Posterior vena cava (tissue), 2 donors: ENCODE data around the gene IL1RAPL2. TPM values are rescaled to one million over a fixed set of nuclear protein-coding genes. Genes with fewer than 3 reads are reported as not detected.

Source experiments
- DNase-seq: peaks from one replicate; pipeline ENCODE4 v3.0.0-alpha.2; 2020; ENCODE audit warnings: low spot score
- intact Hi-C, 2 donors: fragments of 100-400 bp; cut with DNase I; formaldehyde crosslinking; loops; one replicate each; pipeline versions ENCODE4 v1.14.1 to v1.14.2; 2022 to 2023
- total RNA-seq, 2 donors: library from RNA; stranded (reverse); fragmentation: NEBNext Ultra II Directional; extraction: Animal tissue kit (Norgen Biotek cat#: 25700); gene quantifications; one replicate each; pipeline ENCODE4 v1.2.1, GENCODE V29; 2021
- donor health status: DM: yes; HTN: yes; CAD: no.
- donor health status: DM: yes; HTN: yes; CAD: no.

Gene IL1RAPL2
- total RNA-seq, 2 donors from 2014 or later = 0.10 TPM; not detected in 1

- intact Hi-C loops = no loop called here
- DNase-seq = no peak
These were observed 1135.5 kb downstream of the IL1RAPL2 start for GRCh38 chrX:105701310-105702052.

GRCh38 chrX:105703876-105704275 lies 1137.9 kb downstream of the IL1RAPL2 start:
- intact Hi-C loops = no loop called here
- DNase-seq = no peak

GRCh38 chrX:105706041-105706440 lies 1140.0 kb downstream of the IL1RAPL2 start:
- no peak for DNase-seq
- intact Hi-C loops = no loop called here

- DNase-seq = no peak
- intact Hi-C loops = no loop called here
These were observed 1145.8 kb downstream of the IL1RAPL2 start for GRCh38 chrX:105711805-105712204.

GRCh38 chrX:105715746-105716145 lies 1149.7 kb downstream of the IL1RAPL2 start:
- intact Hi-C loops = no loop called here
- DNase-seq = no peak

- no peak for DNase-seq
- intact Hi-C loops = no loop called here
These were observed 1158.2 kb downstream of the IL1RAPL2 start for GRCh38 chrX:105723966-105724735.

- DNase-seq = no peak
- intact Hi-C loops = no loop called here
These were observed 1159.2 kb downstream of the IL1RAPL2 start for GRCh38 chrX:105725228-105725627.

- intact Hi-C loops = no loop called here
- no peak for DNase-seq
These were observed 1172.2 kb downstream of the IL1RAPL2 start for GRCh38 chrX:105738162-105738561.

GRCh38 chrX:105744291-105744690 lies 1178.3 kb downstream of the IL1RAPL2 start:
- DNase-seq = no peak
- intact Hi-C loops = loop anchor here in 1 of 2 donors (10.0 kb wide), 1 partner anchor 129 kb away; no protein-coding TSS in a partner anchor

- no peak for DNase-seq
- intact Hi-C loops = loop anchor here in 1 of 2 donors (10.0 kb wide), 1 partner anchor 130 kb away; no protein-coding TSS in a partner anchor
These were observed 1178.9 kb downstream of the IL1RAPL2 start for GRCh38 chrX:105744946-105745345.

GRCh38 chrX:105745863-105746262 lies 1179.9 kb downstream of the IL1RAPL2 start:
- no peak for DNase-seq
- intact Hi-C loops = loop anchor here in 1 of 2 donors (10.0 kb wide), 1 partner anchor 131 kb away; no protein-coding TSS in a partner anchor

GRCh38 chrX:105752338-105752956 lies 1186.4 kb downstream of the IL1RAPL2 start:
- intact Hi-C loops = no loop called here
- no peak for DNase-seq

- DNase-seq = no peak
- intact Hi-C loops = no loop called here
These were observed 1187.4 kb downstream of the IL1RAPL2 start for GRCh38 chrX:105753411-105753810.

- intact Hi-C loops = no loop called here
- no peak for DNase-seq
These were observed 1188.4 kb downstream of the IL1RAPL2 start for GRCh38 chrX:105754286-105754964.

GRCh38 chrX:105755109-105755508 lies 1189.1 kb downstream of the IL1RAPL2 start:
- DNase-seq = no peak
- intact Hi-C loops = no loop called here

- intact Hi-C loops = no loop called here
- DNase-seq = no peak
These were observed 1192.8 kb downstream of the IL1RAPL2 start for GRCh38 chrX:105758754-105759153.

- intact Hi-C loops = no loop called here
- DNase-seq = no peak
These were observed 1193.6 kb downstream of the IL1RAPL2 start for GRCh38 chrX:105759598-105759997.

GRCh38 chrX:105765691-105766090 lies 1199.7 kb downstream of the IL1RAPL2 start:
- intact Hi-C loops = no loop called here
- no peak for DNase-seq

- no peak for DNase-seq
- intact Hi-C loops = no loop called here
These were observed 1207.8 kb downstream of the IL1RAPL2 start for GRCh38 chrX:105773801-105774200.
